ENCODE data around the gene NEURL4.

The NEURL4 gene

DNA sequence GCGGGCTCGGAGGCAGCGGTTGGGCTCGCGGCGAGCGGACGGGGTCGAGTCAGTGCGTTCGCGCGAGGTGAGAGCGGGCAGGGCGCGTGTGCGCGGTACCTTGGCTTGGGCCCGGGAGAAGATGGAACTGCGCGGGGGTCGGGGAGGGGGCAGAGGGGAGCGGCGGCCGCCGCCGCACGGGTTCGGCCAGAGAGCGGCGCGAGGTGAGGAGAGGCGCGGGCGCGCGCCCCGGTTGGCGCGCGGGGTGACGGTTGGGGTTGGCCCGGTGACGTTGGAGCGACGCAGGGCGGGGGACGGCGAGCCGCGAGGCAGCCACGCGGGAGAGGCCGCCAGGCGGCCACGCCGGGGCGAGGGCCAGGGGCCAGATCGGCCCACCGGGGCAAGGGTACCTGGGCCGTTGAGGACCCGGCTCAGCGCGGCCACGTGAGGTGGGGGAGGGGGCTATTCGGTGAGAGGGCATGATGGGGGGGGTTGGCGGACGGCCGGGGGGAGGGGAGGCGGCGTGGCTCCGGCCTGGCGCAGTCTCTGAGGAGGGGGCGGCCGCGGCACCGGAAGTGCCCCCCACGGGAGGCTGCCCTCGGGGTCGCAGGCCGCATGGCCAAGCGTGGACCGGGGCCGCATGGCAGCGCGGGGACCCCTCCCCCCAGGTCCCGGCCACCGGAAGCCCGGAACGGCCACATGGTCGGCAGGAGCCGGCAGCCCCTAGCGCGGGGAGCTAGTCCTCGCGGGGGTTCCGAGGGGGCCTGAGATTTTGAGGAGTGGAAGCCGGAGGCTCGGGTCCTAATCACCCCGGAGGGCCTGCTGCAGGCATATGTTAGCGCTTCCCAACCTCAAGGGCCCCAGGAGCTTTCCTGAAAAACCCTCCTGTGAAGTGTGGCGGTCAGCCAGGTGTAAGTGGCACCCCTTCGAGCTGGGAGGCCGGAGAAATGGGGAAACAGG is 21.2 kb downstream of the NEURL4 start:
- no peaks in the 10 kb centered on the region for H3K36me3 ChIP-seq (ENCODE audit: insufficient read depth)
- peak overlapping the region; percentile 96 for H3K27ac ChIP-seq
- peaks cover 11% of the 10 kb centered on the region for H3K4me1 ChIP-seq (ENCODE audit: low read depth, poor library complexity, severe bottlenecking)
- H3K79me2 ChIP-seq (ENCODE audit: insufficient read depth, low read depth) = peaks cover 16% of the 10 kb centered on the region; the same call in 1 of the 2 replicates
- TF ChIP-seq, protein P1, sequence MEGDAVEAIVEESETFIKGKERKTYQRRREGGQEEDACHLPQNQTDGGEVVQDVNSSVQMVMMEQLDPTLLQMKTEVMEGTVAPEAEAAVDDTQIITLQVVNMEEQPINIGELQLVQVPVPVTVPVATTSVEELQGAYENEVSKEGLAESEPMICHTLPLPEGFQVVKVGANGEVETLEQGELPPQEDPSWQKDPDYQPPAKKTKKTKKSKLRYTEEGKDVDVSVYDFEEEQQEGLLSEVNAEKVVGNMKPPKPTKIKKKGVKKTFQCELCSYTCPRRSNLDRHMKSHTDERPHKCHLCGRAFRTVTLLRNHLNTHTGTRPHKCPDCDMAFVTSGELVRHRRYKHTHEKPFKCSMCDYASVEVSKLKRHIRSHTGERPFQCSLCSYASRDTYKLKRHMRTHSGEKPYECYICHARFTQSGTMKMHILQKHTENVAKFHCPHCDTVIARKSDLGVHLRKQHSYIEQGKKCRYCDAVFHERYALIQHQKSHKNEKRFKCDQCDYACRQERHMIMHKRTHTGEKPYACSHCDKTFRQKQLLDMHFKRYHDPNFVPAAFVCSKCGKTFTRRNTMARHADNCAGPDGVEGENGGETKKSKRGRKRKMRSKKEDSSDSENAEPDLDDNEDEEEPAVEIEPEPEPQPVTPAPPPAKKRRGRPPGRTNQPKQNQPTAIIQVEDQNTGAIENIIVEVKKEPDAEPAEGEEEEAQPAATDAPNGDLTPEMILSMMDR (conservative IDR thresholded peaks at IDR 0.05; ENCODE audit: low read depth, low read length) = no peak
- H3K9ac ChIP-seq = peak overlapping the region; percentile 92
- H2AFZ ChIP-seq (ENCODE audit: low read depth) = no peak overlapping the region
- H3K4me3 ChIP-seq (IDR thresholded peaks at IDR 0.05; ENCODE audit: insufficient read depth, low read depth, low read length) = no peak overlapping the region
- no peak overlapping the region for H3K4me2 ChIP-seq
- H3K27me3 ChIP-seq (ENCODE audit: insufficient read depth, low read depth) = no peaks in the 10 kb centered on the region
- H4K20me1 ChIP-seq (ENCODE audit: insufficient read depth) = no peaks in the 10 kb centered on the region

DNA sequence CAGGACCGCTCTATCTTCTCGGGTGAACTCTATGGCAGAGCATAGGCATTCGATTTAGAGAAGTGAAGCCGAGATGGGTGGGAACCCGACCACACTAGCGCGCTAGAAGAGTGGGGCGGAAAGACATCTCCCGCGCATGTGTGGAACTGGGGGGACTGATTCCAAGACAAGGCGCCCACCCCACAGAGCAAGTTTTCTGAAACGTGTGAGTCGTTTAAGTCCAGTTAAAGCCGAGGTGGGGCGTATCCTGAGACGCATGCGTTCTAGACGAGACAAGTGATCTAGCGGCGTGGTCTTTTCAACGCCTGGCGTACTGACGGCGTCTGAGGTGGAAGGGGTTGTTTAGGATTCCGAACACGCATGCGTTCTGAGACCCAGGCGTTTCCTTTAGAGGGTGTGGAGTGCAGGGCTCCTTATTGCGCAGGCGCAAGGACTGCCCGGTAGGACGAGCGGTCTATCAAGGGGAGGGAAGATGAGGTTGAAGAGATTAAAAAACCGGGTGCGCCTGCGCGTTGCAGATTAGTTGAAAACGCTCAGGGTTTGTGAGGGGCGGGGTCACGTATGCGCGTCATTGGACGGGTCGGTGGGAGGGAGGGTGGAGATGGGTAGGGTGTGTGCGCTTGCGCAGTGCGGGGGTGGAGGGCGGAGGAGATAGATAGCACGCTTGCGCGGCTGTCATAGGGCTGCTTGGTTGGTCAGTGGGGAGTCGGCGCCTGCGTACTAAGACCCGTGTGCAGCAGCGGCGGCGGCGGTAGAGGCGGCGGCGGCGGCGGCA is 22.0 kb downstream of the NEURL4 start, which contains the start of gene EIF5A:
TSS of gene EIF5A (plus strand) at position 718 of the 775 bp plus-strand sequence. CDS start 2,008 bp downstream, outside the sequence.
- Histone ChIP-seq H3K36me3 (ENCODE audit: insufficient read depth) (no peaks in the 10 kb centered on the region), H3K4me1 (ENCODE audit: low read depth, poor library complexity, severe bottlenecking) (peaks cover 11% of the 10 kb centered on the region), H3K9ac (peak within 1 kb of the TSS; percentile 92), H3K79me2 (ENCODE audit: insufficient read depth, low read depth) (peaks cover 16% of the 10 kb centered on the region; the same call in 1 of the 2 replicates), H3K27me3 (ENCODE audit: insufficient read depth, low read depth) (no peaks in the 10 kb centered on the region), H4K20me1 (ENCODE audit: insufficient read depth) (no peaks in the 10 kb centered on the region), H3K4me3 (IDR thresholded peaks at IDR 0.05; ENCODE audit: insufficient read depth, low read depth, low read length) (no peak within 1 kb of the TSS), H3K4me2 (no peak within 1 kb of the TSS), H2AFZ (ENCODE audit: low read depth) (no peak within 1 kb of the TSS; the same call in 1 of the 2 replicates), H3K27ac (peak within 1 kb of the TSS; percentile 96)
- TF ChIP-seq, protein P1 (conservative IDR thresholded peaks at IDR 0.05; ENCODE audit: low read depth, low read length) = no peak

DNA sequence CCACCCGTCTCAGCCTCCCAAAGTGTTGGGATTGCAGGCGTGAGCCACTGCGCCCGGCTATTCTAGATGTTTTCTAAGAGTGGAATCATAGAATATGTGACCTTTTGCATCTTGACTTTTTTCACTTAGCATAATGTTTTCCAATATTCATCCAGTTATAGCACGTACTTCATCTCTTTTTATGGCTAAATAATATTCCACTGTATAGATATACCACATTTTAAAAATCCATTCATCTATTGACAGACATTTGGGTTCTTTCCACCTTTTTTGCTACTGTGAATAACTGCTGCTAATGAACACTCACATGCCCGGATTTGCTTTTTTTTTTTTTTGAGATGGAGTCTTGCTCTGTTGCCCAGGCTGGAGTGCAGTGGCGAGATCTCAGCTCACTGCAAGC is 25.0 kb downstream of the NEURL4 start:
- H3K4me1 ChIP-seq (ENCODE audit: low read depth, poor library complexity, severe bottlenecking) = peaks cover under 1% of the 10 kb centered on the region
- H3K27ac ChIP-seq = no peak overlapping the region
- H4K20me1 ChIP-seq (ENCODE audit: insufficient read depth) = no peaks in the 10 kb centered on the region
- no peak overlapping the region for H3K4me2 ChIP-seq
- H3K36me3 ChIP-seq (ENCODE audit: insufficient read depth) = no peaks in the 10 kb centered on the region
- H3K9ac ChIP-seq = no peak overlapping the region
- H3K79me2 ChIP-seq (ENCODE audit: insufficient read depth, low read depth) = peaks cover under 1% of the 10 kb centered on the region; the same call in 1 of the 2 replicates
- H3K4me3 ChIP-seq (IDR thresholded peaks at IDR 0.05; ENCODE audit: insufficient read depth, low read depth, low read length) = no peak overlapping the region
- no peaks in the 10 kb centered on the region for H3K27me3 ChIP-seq (ENCODE audit: insufficient read depth, low read depth)
- no peak overlapping the region for H2AFZ ChIP-seq (ENCODE audit: low read depth)
- TF ChIP-seq, protein P1 (conservative IDR thresholded peaks at IDR 0.05; ENCODE audit: low read depth, low read length) = no peak

DNA sequence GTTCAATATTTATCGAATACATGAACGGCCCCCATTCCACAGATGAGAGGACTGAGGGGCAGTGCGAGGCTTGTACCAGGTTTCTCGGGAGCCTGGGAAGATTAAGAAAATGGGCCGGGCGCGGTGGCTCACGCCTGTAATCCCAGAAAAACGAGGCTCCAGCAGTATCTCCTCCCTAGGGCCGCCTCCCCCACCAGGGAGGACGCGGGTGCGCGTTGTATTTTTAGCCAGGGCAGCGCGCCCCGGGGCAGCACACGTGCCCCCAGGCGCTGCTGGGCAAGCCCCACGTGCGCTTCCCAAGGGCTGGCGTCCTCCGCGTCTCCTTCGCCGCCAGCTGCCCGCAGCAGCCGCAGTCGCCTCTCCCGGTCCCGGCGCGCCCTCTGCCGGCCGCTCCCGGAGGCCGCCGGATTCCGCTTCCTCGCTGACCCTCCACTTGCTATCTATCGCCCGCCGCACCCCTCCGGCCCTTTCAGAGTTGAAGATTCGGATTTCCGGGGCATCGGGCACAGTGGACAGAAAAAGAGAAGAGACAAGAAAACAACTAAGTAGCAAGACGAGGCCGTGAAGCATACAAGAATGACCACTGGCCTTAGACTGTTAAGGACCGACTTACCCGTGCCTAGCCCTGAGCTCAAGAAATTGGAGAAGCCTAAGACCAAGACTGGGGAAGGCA is 32.8 kb downstream of the NEURL4 start:
- H3K9ac ChIP-seq = no peak overlapping the region
- peak overlapping the region; percentile 41; the same call in 1 of the 2 replicates for H3K4me2 ChIP-seq
- H4K20me1 ChIP-seq (ENCODE audit: insufficient read depth) = no peaks in the 10 kb centered on the region
- H3K79me2 ChIP-seq (ENCODE audit: insufficient read depth, low read depth) = no peaks in the 10 kb centered on the region
- no peaks in the 10 kb centered on the region for H3K36me3 ChIP-seq (ENCODE audit: insufficient read depth)
- H3K4me1 ChIP-seq (ENCODE audit: low read depth, poor library complexity, severe bottlenecking) = no peaks in the 10 kb centered on the region
- TF ChIP-seq, protein P1 (conservative IDR thresholded peaks at IDR 0.05; ENCODE audit: low read depth, low read length) = peak; percentile 45
- no peaks in the 10 kb centered on the region for H3K27me3 ChIP-seq (ENCODE audit: insufficient read depth, low read depth)
- H3K4me3 ChIP-seq (IDR thresholded peaks at IDR 0.05; ENCODE audit: insufficient read depth, low read depth, low read length) = no peak overlapping the region
- H3K27ac ChIP-seq = no peak overlapping the region
- H2AFZ ChIP-seq (ENCODE audit: low read depth) = peak overlapping the region; percentile 34; the same call in 1 of the 2 replicates
